HG03159 (cell line): ENCODE results near the gene NGLY1.

ENCODE experiments used
- ATAC-seq: cut with Tn5 transposase; IDR thresholded peaks from one replicate; pipeline ENCODE4 v1.9.1; 2021; ENCODE audit warnings: mild to moderate bottlenecking, moderate library complexity; ENCODE audit not compliant: unreplicated experiment

The NGLY1 gene

GRCh38 chr3:25713341-25713985 lies 69.8 kb downstream of the NGLY1 start:
- ATAC-seq: no peak

GRCh38 chr3:25711090-25711489 lies 72.2 kb downstream of the NGLY1 start:
- ATAC-seq: no peak

- ATAC-seq: no peak
Measured at GRCh38 chr3:25708036-25708435, 75.2 kb downstream of the NGLY1 start.

- no peak for ATAC-seq
Measured at GRCh38 chr3:25707268-25707926, 75.8 kb downstream of the NGLY1 start.

GRCh38 chr3:25706213-25706612 lies 77.0 kb downstream of the NGLY1 start:
- ATAC-seq: no peak

- ATAC-seq: no peak
Measured at GRCh38 chr3:25697553-25697952, 85.7 kb downstream of the NGLY1 start.

- no peak for ATAC-seq
Measured at GRCh38 chr3:25695731-25696420, 87.4 kb downstream of the NGLY1 start.

GRCh38 chr3:25693238-25693637 lies 90.0 kb downstream of the NGLY1 start:
- no peak for ATAC-seq

- no peak for ATAC-seq
Measured at GRCh38 chr3:25692341-25692740, 90.9 kb downstream of the NGLY1 start.

- ATAC-seq: no peak
Measured at GRCh38 chr3:25690768-25691533, 92.3 kb downstream of the NGLY1 start.

GRCh38 chr3:25689226-25689625 lies 94.0 kb downstream of the NGLY1 start:
- ATAC-seq: no peak

GRCh38 chr3:25687742-25688141 lies 95.5 kb downstream of the NGLY1 start:
- no peak for ATAC-seq

GRCh38 chr3:25686766-25687165 lies 96.5 kb downstream of the NGLY1 start:
- ATAC-seq: no peak

- ATAC-seq: no peak
Measured at GRCh38 chr3:25683882-25684281, 99.4 kb downstream of the NGLY1 start.

- ATAC-seq: no peak
Measured at GRCh38 chr3:25683410-25683809, 99.8 kb downstream of the NGLY1 start.

- ATAC-seq: no peak
Measured at GRCh38 chr3:25679642-25680302, 103.5 kb downstream of the NGLY1 start.

GRCh38 chr3:25679166-25679565 lies 104.1 kb downstream of the NGLY1 start:
- ATAC-seq: no peak

GRCh38 chr3:25678581-25678980 lies 104.7 kb downstream of the NGLY1 start:
- no peak for ATAC-seq

GRCh38 chr3:25677121-25677520 lies 106.1 kb downstream of the NGLY1 start:
- no peak for ATAC-seq

GRCh38 chr3:25674670-25675069 lies 108.6 kb downstream of the NGLY1 start:
- no peak for ATAC-seq

- ATAC-seq: no peak
Measured at GRCh38 chr3:25673738-25674298, 109.4 kb downstream of the NGLY1 start.
